Measurements from ENCODE around the gene RRBP1.
"Not testable (repeated sequence)": the region's sequence is repeated elsewhere in the genome, so short reads cannot be mapped to it uniquely, and the experiment has no call there.

RRBP1 gene

GRCh38 chr20:17659801-17660200, 22.2 kb downstream of the RRBP1 start:
- Histone ChIP-seq H3K4me1 (ENCODE audit: control insufficient read depth in 5 of 5, insufficient read depth in 5 of 5, low read length in 5 of 5) (peaks cover 5 to 56% (median 38%) of the 10 kb centered on the region in 5 donors), H3K9ac (ENCODE audit: low read length in 5 of 5) (peak overlapping the region in 1 of 5 donors; percentile 3), H3K9me3 (ENCODE audit: control insufficient read depth in 5 of 5, low read length in 5 of 5) (no peaks in the 10 kb centered on the region), H3K4me3 (ENCODE audit: low read depth in 1 of 5, low read length in 5 of 5) (no peak overlapping the region), H3K27me3 (ENCODE audit: control insufficient read depth in 5 of 5, insufficient read depth in 4 of 5, low read length in 5 of 5) (no peaks in the 10 kb centered on the region), H3K27ac (ENCODE audit: low read depth, low read length) (no peak overlapping the region), H3K36me3 (ENCODE audit: control insufficient read depth in 5 of 5, insufficient read depth in 5 of 5, low read length in 5 of 5) (peaks cover 0 to 38% (median 21%) of the 10 kb centered on the region in 5 donors)

GRCh38 chr20:17659344-17659743, 22.7 kb downstream of the RRBP1 start:
- H3K27me3 ChIP-seq (ENCODE audit: control insufficient read depth in 5 of 5, insufficient read depth in 4 of 5, low read length in 5 of 5); H3K4me3 ChIP-seq (ENCODE audit: low read depth in 1 of 5, low read length in 5 of 5); H3K27ac ChIP-seq (ENCODE audit: low read depth, low read length); H3K9me3 ChIP-seq (ENCODE audit: control insufficient read depth in 5 of 5, low read length in 5 of 5); H3K9ac ChIP-seq (ENCODE audit: low read length in 5 of 5): not testable (repeated sequence)
- Histone ChIP-seq H3K36me3 (ENCODE audit: control insufficient read depth in 5 of 5, insufficient read depth in 5 of 5, low read length in 5 of 5) (peaks cover 0 to 38% (median 22%) of the 10 kb centered on the region in 5 donors), H3K4me1 (ENCODE audit: control insufficient read depth in 5 of 5, insufficient read depth in 5 of 5, low read length in 5 of 5) (peaks cover 5 to 53% (median 37%) of the 10 kb centered on the region in 5 donors)

- no peaks in the 10 kb centered on the region for H3K9me3 ChIP-seq (ENCODE audit: control insufficient read depth in 5 of 5, low read length in 5 of 5)
- H3K4me1 ChIP-seq (ENCODE audit: control insufficient read depth in 5 of 5, insufficient read depth in 5 of 5, low read length in 5 of 5) = peaks cover 5 to 50% (median 34%) of the 10 kb centered on the region in 5 donors
- no peak overlapping the region for H3K27ac ChIP-seq (ENCODE audit: low read depth, low read length)
- H3K36me3 ChIP-seq (ENCODE audit: control insufficient read depth in 5 of 5, insufficient read depth in 5 of 5, low read length in 5 of 5) = peaks cover 0 to 41% (median 28%) of the 10 kb centered on the region in 5 donors
- H3K9ac ChIP-seq (ENCODE audit: low read length in 5 of 5) = no peak overlapping the region
- H3K27me3 ChIP-seq (ENCODE audit: control insufficient read depth in 5 of 5, insufficient read depth in 4 of 5, low read length in 5 of 5) = no peaks in the 10 kb centered on the region
- no peak overlapping the region for H3K4me3 ChIP-seq (ENCODE audit: low read depth in 1 of 5, low read length in 5 of 5)
These were observed 23.4 kb downstream of the RRBP1 start for GRCh38 chr20:17658648-17658993.

GRCh38 chr20:17657898-17658647, 24.0 kb downstream of the RRBP1 start:
- no peaks in the 10 kb centered on the region for H3K27me3 ChIP-seq (ENCODE audit: control insufficient read depth in 5 of 5, insufficient read depth in 4 of 5, low read length in 5 of 5)
- no peak overlapping the region for H3K9ac ChIP-seq (ENCODE audit: low read length in 5 of 5)
- peaks cover 0 to 44% (median 28%) of the 10 kb centered on the region in 5 donors for H3K36me3 ChIP-seq (ENCODE audit: control insufficient read depth in 5 of 5, insufficient read depth in 5 of 5, low read length in 5 of 5)
- peaks cover 5 to 45% (median 30%) of the 10 kb centered on the region in 5 donors for H3K4me1 ChIP-seq (ENCODE audit: control insufficient read depth in 5 of 5, insufficient read depth in 5 of 5, low read length in 5 of 5)
- H3K27ac ChIP-seq (ENCODE audit: low read depth, low read length) = no peak overlapping the region
- no peaks in the 10 kb centered on the region for H3K9me3 ChIP-seq (ENCODE audit: control insufficient read depth in 5 of 5, low read length in 5 of 5)
- H3K4me3 ChIP-seq (ENCODE audit: low read depth in 1 of 5, low read length in 5 of 5) = no peak overlapping the region

- Histone ChIP-seq H3K4me1 (ENCODE audit: control insufficient read depth in 5 of 5, insufficient read depth in 5 of 5, low read length in 5 of 5) (peaks cover 7 to 36% (median 25%) of the 10 kb centered on the region in 5 donors), H3K4me3 (ENCODE audit: low read depth in 1 of 5, low read length in 5 of 5) (no peak overlapping the region), H3K36me3 (ENCODE audit: control insufficient read depth in 5 of 5, insufficient read depth in 5 of 5, low read length in 5 of 5) (peaks cover 0 to 51% (median 31%) of the 10 kb centered on the region in 5 donors), H3K9ac (ENCODE audit: low read length in 5 of 5) (peak overlapping the region in 1 of 5 donors; percentile 30), H3K27me3 (ENCODE audit: control insufficient read depth in 5 of 5, insufficient read depth in 4 of 5, low read length in 5 of 5) (no peaks in the 10 kb centered on the region), H3K9me3 (ENCODE audit: control insufficient read depth in 5 of 5, low read length in 5 of 5) (no peaks in the 10 kb centered on the region), H3K27ac (ENCODE audit: low read depth, low read length) (no peak overlapping the region)
These were observed 24.8 kb downstream of the RRBP1 start for GRCh38 chr20:17657079-17657825.

GRCh38 chr20:17655865-17656479, 26.1 kb downstream of the RRBP1 start:
- H3K27me3 ChIP-seq (ENCODE audit: control insufficient read depth in 5 of 5, insufficient read depth in 4 of 5, low read length in 5 of 5) = no peaks in the 10 kb centered on the region
- H3K4me3 ChIP-seq (ENCODE audit: low read depth in 1 of 5, low read length in 5 of 5) = no peak overlapping the region
- H3K4me1 ChIP-seq (ENCODE audit: control insufficient read depth in 5 of 5, insufficient read depth in 5 of 5, low read length in 5 of 5) = peaks cover 5 to 36% (median 29%) of the 10 kb centered on the region in 5 donors
- no peak overlapping the region for H3K27ac ChIP-seq (ENCODE audit: low read depth, low read length)
- H3K9ac ChIP-seq (ENCODE audit: low read length in 5 of 5) = no peak overlapping the region
- H3K9me3 ChIP-seq (ENCODE audit: control insufficient read depth in 5 of 5, low read length in 5 of 5) = no peaks in the 10 kb centered on the region
- H3K36me3 ChIP-seq (ENCODE audit: control insufficient read depth in 5 of 5, insufficient read depth in 5 of 5, low read length in 5 of 5) = peaks cover 0 to 55% (median 31%) of the 10 kb centered on the region in 5 donors

- Histone ChIP-seq H3K9ac (ENCODE audit: low read length in 5 of 5) (peak overlapping the region in 1 of 5 donors; percentile 26), H3K36me3 (ENCODE audit: control insufficient read depth in 5 of 5, insufficient read depth in 5 of 5, low read length in 5 of 5) (peaks cover 0 to 54% (median 31%) of the 10 kb centered on the region in 5 donors), H3K9me3 (ENCODE audit: control insufficient read depth in 5 of 5, low read length in 5 of 5) (no peaks in the 10 kb centered on the region), H3K27ac (ENCODE audit: low read depth, low read length) (no peak overlapping the region), H3K4me1 (ENCODE audit: control insufficient read depth in 5 of 5, insufficient read depth in 5 of 5, low read length in 5 of 5) (peaks cover 9 to 36% (median 30%) of the 10 kb centered on the region in 5 donors), H3K27me3 (ENCODE audit: control insufficient read depth in 5 of 5, insufficient read depth in 4 of 5, low read length in 5 of 5) (no peaks in the 10 kb centered on the region), H3K4me3 (ENCODE audit: low read depth in 1 of 5, low read length in 5 of 5) (no peak overlapping the region)
These were observed 26.8 kb downstream of the RRBP1 start for GRCh38 chr20:17655286-17655651.

- Histone ChIP-seq H3K27me3 (ENCODE audit: control insufficient read depth in 5 of 5, insufficient read depth in 4 of 5, low read length in 5 of 5) (no peaks in the 10 kb centered on the region), H3K9me3 (ENCODE audit: control insufficient read depth in 5 of 5, low read length in 5 of 5) (no peaks in the 10 kb centered on the region)
These were observed 27.3 kb downstream of the RRBP1 start for GRCh38 chr20:17654649-17655285.

GRCh38 chr20:17653835-17654648, 28.0 kb downstream of the RRBP1 start:
- Histone ChIP-seq H3K9ac (ENCODE audit: low read length in 5 of 5) (no peak overlapping the region), H3K36me3 (ENCODE audit: control insufficient read depth in 5 of 5, insufficient read depth in 5 of 5, low read length in 5 of 5) (peaks cover 0 to 47% (median 25%) of the 10 kb centered on the region in 5 donors), H3K9me3 (ENCODE audit: control insufficient read depth in 5 of 5, low read length in 5 of 5) (no peaks in the 10 kb centered on the region), H3K4me3 (ENCODE audit: low read depth in 1 of 5, low read length in 5 of 5) (no peak overlapping the region), H3K27me3 (ENCODE audit: control insufficient read depth in 5 of 5, insufficient read depth in 4 of 5, low read length in 5 of 5) (no peaks in the 10 kb centered on the region), H3K4me1 (ENCODE audit: control insufficient read depth in 5 of 5, insufficient read depth in 5 of 5, low read length in 5 of 5) (peaks cover 11 to 46% (median 41%) of the 10 kb centered on the region in 5 donors), H3K27ac (ENCODE audit: low read depth, low read length) (no peak overlapping the region)

More at GRCh38 chr20:17654649-17655285, 27.3 kb downstream of the RRBP1 start:
- Histone ChIP-seq H3K9ac (ENCODE audit: low read length in 5 of 5) (peak overlapping the region in 1 of 5 donors; percentile 26), H3K36me3 (ENCODE audit: control insufficient read depth in 5 of 5, insufficient read depth in 5 of 5, low read length in 5 of 5) (peaks cover 0 to 49% (median 27%) of the 10 kb centered on the region in 5 donors), H3K4me1 (ENCODE audit: control insufficient read depth in 5 of 5, insufficient read depth in 5 of 5, low read length in 5 of 5) (peaks cover 11 to 40% (median 34%) of the 10 kb centered on the region in 5 donors), H3K27ac (ENCODE audit: low read depth, low read length) (no peak overlapping the region), H3K4me3 (ENCODE audit: low read depth in 1 of 5, low read length in 5 of 5) (no peak overlapping the region)
